Measurements from ENCODE around the gene SEMA3C.

SEMA3C gene

DNA sequence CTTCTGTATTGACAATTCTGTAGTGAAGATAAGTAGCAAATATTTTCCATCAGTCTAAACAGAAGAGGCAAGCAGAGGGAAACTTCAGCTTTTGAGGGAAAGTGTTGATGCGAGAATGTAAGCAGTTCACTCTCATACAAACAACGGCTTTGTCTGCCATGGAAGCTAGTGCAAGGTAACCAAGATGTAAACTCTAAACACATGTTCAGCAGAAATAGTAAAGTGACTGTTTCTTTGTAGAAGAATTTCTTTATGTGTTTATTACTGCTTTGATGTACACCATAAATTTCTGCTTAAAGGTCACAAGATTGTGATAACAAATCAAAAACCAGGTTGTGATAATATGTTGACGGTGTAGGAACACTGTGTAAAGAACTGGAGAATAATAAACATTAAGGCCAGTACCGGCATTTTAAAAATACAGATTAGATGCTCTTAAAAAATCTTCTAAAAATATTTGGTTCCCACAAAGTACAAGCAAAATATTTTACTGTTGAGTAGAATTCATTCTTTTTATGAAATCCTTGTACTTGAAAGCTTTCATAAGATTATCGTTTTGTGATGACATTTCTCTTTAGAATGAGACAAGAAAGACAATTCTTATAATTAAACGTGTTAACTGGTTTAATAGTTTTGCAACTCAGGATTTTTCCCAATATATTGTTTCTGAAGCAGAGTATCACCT is 34.2 kb downstream of the SEMA3C start:
- no peak for DNase-seq

DNA sequence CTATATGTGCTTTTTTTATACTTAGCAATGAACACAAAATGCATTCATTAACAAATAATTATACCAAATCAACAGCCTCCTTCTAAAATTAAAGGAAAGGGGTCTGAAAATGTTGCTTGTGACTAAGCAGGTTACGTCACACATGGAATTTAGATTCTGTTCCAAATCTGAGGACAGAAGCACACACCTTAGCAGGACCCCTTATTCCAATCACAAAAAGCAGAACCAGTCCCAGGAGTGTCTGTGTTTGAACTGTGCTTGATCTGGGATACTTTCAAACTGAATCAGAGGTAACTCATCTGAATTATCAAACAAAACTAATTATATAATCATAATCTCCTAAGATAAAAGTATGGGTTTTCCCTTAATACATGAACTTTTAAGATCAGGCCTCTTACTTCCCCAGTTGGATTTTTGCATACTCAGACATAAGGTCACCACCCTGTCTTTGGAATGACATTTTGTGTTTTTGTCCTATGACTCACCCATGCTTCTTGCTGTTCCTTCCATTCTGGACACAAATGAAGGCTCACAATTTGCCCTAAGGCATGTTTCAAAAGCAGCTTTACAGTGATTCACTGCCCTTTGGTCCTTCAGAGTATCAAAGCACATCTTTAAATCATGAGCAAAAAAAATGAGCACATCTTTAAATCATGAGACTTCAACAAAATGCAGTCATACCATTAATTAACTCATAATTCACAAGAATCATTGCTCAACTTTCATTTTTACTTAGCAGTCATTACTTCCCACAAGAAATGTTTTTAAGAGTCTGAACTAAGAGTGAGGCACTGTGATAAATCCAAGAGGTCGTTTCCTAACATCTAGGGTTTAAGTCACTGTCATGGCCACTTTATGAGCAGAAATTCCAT is 35.5 kb downstream of the SEMA3C start:
- DNase-seq, result no peak

DNA sequence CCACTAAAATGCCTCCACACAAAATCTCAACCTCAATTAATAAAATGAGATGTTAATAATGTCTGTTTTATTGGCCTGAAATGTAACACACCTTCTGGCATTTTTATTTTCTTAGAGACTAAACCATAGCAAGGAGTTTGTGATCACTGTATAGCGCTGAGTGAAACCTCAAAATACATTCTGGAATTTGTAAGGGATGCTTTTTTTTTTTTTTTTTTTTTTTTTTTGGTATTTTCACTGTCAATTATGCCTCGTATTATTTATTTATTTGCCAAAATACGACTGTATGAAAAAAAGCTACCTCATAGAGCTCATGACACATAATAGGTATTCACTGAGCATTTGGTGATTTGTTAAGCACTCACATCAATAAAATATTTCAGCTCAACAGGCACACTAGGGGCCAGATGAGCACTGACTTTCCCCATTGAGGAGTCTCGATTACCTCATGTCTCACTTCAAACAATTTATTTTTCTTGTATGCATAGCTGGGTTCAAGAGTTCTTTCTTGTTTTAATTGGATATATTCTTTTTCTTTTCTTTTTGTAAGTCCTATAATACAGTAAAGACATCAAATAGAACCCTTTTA is 36.5 kb downstream of the SEMA3C start:
- DNase-seq, result no peak

DNA sequence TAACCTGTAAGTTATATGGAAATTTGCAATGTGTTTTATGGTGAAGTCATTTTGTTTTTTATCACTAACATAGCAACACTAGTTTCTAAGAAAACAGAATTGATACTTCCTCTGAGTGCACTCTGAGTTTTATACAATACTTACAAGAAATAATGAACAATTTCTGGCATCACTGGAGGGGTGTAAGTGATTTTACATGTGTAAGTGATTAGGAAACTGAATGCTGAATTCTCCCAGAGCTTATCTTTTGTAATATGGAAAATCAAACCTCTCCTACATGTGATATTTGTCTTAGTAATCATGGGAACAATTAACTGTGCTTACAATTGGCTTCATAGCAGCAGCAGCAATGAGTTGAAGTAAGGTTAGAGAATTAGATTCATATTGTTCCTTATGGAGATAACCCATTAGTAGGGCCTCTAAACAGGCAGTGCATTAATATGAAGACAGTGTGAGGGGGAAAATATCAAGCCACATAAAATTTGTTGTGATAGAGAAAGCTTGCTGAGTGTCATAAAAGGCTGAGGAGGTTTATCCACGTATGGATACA is 37.4 kb downstream of the SEMA3C start:
- DNase-seq, result no peak

DNA sequence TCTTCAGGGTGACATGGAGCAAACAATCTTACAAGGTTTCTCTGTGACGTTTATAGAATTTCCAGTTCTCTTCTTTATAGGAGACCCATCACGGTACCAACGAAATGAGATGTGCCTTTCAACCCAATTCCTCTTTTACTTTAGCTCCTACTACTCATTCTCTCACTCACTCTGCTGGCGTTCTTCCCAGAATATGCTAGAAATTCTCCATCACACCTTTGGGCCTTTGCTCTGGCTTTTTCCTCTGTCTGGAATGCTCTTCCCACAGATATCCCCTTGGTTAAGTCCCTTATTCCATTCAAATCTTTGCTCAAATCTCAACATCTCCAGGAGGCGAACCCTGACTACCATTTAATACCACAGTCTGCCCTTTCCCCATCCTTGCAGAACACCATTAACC is 39.0 kb downstream of the SEMA3C start:
- DNase-seq, result no peak

DNA sequence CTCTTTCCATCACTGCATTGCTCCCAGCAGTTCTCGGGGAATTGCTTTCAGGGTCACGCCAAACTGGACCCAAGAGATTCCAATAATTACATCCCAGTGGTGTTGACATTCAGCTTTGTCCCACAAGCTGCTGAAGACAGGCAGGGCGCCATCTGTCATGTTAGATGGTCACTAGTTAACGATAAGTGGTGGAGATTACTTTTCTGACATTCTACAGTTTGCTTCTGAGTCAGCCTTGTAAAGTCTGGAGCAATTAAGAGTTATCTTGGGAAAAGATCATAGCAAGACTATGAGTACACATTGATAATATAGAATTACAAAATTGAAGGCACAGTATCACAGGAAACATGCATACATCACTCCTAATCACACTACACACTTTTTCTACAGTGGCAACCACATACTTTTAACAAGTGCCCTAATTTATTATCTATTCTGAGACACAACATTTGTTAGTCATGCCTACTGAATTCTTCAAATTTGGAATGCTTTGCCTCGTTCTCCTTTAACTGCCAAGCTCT is 41.9 kb downstream of the SEMA3C start:
- DNase-seq, result no peak

DNA sequence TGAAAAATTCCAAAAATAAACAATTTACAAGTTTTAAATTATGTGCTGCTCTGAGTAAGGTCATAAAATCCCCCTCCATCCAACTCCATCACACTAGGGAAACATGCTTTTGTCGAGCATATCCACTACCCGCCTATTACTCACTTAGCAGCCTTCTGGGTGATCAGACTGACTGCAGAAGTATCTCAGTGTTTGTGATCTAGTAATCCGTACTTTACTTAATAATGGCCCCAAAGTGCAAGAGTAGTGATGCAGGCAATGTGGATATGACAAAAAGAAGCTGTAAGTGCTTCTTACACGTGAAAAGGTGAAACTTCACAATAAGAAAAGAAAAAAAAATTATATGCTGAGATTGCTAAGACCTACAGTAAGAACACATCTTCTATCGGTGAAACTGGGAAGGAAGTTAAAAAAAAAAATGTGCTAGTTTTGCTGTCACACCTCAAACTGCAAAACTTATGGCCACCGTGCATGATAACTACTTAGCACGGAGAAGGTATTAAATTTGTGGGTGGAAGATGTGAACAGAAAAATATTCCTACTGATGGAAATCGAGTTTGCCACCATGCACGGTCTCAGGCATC is 43.2 kb downstream of the SEMA3C start:
- no peak for DNase-seq

DNA sequence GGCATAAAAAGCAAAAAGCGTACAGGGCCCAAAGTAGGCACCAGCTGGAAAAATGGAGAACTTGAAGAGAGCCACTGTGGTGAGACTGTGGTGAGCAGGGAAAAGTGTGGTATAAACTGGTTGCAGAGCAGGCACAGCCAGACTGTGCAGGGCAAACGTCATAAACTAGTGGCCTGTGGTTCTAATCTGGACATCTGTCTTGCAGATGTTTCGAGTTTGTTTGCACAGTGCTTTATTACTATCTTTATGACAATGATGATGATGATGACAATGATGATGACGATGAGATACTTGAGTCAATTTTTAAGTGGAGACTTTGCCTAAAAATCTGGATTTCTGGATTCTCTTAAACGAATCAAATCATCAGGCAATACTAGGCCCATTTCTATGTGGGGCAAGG is 45.7 kb downstream of the SEMA3C start:
- DNase-seq, result no peak

DNA sequence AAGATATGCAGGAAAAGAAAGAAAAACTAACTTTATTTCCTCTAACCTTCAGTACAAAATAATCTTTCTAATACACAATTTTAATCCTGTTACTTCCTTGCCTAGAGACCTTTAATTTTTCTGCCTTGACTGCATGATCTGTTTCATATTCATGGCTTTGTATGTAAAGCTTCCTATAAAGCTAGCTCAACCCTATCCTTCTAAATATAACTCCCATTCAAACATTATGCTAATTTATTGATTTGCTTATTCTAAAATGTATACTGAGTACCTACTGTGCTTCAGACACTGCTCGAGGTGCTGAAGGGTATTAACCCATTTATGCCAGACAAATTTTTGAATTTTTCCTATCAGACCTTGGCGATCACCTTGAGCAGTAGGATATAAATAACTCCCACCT is 47.6 kb downstream of the SEMA3C start:
- DNase-seq, result no peak

DNA sequence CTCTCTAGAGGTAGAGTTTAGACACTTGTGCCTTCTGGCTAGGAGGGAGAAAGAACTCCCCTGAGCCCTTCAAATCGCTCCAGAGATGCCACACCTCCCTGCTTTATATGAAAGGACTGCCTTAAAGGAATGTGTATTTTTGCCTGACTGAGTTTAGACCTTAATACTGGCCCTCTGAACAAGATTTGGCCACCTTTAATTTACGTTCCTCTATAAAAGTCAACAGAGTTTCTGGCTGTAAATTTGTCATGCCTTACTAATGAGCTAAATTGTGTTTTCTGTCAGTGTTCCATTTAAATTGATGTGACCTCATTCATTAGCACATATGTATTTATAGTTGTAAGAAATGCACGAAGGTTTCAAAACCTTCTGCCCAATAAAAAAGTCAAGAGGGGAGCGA is 48.0 kb downstream of the SEMA3C start:
- no peak for DNase-seq

DNA sequence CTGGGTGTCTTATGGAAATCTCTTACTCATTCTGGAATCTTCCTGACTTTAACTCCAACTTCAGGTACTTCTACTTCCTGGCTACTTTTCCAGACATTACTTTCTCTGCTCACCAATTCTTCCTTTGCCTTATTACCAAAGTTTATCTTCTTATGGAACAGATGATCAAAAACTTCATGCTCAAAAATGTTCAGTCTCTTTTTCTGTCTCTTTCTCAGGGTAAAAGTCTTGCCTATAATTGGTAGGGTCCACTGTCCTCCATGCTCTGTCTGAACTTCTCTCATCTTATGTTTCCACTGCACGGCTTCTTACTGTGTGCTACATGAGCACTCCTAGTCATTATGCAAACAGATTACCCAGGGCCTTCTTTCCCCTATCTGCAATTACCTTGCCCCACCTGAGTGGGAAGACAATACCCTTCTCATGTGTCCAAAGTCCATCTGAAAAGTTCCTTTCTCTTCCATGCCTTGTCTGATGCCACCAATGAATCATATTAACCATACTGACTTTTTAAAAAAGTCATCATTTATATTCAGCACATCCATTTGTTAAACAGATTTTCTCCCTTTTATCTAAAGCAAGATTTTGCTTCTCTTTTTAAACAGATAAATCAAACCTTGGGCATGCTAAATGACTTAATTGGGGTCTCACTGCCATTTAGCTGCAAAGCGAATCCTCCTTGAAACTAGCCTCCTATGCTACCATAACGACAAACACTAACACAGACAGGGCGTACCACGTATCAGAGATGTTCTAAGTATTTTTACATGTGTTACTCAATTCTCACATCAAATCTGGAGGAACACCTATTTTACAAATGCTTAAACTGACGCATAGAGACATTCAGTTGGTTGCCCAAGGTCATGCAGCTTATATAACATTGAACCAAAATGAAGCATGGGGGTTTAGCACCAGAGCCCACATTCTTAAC is 48.8 kb downstream of the SEMA3C start:
- no peak for DNase-seq

DNA sequence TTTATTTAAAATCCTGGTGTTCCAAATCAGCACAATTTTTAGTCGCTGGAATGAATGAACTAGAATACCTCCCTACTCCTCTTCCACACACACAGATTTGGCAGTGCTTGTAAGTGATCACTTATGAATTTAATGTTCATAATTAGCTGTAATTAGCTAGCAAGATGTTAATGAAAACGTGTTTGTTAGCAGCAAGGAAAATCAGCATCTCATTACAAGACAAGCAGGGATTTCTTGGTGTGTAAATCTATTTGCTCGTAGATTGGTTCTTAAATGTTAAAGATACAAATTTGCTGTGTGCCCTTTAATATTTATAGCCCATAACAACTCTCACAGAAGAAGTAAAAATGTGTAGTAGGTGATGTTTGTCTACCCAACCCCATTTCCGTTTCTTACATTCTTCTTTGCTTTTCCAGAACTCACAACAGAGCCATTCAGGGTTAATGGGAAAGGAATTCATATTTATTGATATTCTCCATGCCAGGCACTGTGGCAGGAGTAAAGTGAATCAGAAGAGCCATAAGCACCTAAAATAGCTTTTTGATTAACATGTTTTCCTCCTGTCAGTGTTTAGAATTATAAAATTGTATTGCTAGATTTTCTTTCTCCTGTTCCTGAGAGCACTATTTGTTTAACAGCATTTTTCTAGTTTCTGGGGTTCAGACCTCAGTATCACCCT is 49.6 kb downstream of the SEMA3C start:
- DNase-seq, result no peak

DNA sequence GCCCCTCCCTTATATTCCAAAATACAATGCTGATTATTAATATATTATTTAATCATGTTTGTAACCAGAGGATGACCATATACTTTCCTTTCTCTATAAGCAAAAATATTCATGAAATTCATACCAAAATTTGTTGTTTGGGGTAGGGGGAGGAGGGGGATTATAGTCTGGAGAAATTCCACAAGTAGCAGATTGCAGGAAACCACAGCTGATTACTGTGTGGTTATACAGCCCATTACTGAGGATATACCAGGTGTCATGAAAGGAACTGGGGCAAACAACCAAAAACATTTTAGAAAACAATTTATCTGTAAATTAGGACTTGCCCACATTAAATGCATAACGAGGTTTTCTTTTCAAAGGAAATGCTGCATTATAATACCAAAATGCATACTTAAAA is 50.3 kb downstream of the SEMA3C start:
- DNase-seq, result no peak

DNA sequence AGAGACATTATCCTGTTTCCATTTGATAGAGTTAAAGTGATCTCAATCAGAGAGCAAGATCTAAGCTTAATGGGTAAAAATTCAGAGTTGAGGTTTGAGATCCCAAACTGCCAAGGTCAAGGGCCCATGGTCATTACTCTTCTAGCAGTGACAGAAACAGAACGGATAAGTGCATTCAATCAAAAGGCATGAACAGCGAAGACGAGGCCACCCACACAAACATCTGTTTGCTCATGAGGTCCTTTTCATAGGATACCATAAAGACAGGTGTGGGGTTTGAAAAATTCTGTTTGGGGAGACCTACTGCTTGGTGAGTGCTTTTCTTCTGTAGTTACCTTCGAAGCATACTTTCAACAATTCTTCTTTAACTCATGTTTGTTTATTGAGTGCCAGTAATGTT is 58.3 kb downstream of the SEMA3C start:
- DNase-seq, result no peak

DNA sequence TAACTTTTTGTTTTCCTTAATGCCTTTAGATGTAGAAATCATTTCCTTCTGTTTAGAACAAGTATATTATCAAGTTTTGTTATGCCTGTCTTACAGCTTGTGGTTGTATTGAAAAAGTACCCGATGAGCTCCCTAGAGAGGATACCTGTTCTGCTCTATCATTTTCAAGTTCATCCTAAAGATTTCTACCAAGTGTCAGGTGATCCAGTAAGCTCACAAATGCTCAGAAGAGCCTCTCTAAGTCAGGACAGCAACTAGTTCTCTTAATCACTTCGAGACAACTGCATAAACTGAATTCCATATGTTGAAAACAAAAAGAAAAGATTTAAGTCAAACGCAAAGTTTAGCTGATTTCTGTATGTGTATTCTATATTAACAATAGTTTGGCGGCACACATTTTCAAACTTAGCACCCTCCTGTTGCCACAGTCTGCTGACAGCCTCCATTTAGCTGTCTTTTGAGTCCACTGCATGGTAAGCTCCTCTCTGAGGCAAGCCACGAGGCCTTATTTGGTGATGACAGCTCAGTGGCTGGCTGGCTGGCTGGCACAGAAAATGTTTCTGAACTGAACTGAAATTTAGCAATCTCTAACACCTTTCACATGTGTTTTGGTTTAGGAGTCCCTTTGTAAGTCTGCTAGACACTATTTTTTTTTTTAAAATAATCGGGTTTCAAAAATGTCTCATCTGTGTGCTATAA is 59.4 kb downstream of the SEMA3C start:
- no peak for DNase-seq

DNA sequence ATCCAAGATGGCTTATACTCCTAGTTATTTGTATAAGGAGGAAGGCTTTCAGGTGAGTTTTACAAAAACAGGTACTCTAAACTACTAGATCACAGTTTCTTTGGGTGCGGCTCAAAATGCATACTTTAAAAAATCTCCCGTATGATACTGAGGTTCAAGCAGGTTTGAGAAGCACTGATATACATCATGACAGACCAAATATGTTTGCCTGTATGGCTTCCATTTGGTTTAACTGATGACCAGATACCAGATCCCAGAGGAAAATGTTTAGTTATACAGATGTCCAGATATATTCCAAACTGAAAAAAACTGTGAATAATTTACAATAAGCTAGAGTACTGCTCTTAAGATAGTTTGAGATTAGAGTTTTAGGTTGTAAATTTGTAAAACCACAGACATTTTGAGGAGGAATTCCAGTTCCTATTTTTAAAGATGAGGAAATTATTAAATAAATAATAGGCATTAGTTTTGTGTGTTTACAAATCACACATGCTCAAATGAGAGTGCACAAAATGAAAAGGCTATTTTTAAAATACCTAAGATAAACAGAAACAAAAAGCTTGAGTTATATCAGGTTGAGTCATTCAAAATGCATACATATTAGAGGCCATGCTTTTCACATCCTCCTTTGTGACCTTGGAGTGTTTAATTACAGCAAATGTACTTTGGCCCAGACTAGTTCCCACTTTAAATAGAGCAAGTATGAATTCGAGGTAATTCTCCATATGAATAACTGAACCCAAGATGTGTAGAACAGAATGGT is 60.5 kb downstream of the SEMA3C start:
- no peak for DNase-seq

DNA sequence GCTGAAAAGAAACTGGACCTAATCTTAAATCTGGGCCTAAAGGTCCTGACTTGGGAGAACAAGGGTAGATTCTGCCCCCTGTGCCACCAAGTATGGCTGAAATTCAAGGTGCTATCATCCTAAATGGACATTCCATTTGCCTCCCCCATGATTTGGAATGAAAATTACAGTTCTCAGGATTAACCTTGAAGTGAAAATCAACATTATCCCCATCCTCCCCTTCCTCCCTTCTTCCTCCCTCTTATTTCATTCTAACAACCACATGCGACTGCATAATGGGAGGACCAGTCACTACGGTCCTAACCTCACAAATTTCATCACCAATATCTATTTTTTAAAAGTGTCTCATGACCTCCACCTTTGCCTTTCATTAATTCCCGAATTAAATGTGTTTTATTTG is 62.1 kb downstream of the SEMA3C start:
- no peak for DNase-seq

DNA sequence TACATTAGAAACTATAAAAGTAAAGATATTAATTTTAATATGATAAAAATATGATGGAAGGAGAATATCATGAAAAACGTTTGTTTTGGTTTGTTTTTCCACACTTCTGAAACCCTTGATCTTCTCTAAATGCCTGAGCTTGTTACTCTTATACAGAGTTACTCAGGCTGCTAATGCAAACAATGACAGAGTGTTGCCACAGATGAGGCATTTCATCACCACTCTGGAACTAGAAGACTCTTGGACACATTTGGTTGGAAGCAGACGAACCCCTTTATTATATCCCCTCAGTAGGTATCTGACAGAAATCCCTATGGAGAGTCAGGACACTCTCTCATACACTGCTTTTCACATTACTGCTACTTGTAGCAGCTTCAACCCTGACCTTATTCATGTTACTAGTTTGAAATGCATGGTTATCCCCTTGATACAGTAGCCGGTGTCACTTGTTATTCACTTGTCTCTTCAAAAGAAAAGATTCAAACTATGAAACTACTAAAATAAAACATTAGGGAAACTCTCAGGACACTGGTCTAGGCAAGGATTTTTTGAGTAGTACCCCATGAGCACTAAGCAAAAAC is 66.9 kb downstream of the SEMA3C start:
- DNase-seq, result no peak

DNA sequence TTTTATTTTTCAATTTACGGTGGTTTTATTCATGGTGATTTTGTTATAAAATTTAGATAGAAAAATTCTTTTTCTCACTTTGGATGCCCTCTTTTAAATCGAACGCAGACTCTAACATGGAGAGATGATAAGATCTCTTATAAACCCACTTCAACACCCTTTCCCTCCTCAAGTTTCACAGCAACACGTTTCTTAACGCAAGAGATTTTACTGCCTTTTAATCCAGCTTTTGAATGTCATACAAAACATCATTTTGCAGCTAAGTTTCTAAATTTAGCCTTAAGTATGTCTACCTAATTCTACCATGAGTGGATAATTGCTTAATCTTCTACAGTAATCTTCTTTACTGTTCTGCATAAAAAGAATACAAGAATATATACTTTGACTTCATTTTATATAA is 70.0 kb downstream of the SEMA3C start:
- no peak for DNase-seq

DNA sequence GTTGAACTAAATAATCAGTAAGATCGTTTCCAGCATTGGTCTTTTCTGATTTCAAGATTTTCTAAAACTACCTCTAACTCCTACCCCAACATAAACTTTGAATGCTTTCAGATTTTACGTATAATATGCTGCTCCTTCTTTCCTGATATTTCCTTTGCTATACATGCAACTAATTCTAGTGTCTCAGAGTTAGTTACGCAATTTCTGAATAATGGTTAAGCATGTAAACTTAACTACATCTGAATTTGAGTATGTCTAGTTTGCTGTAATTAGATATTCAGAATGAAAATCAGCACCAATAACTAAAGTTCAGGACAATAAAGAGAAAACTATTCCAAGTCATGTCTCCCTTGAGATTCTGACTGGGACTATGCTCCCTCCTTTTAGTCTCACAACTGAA is 71.0 kb downstream of the SEMA3C start:
- no peak for DNase-seq

Data from activated naive CD4-positive, alpha-beta T cell treated with Interleukin-2 at 50 U/mL for 16 hours (primary cell).